Breast epithelium (tissue), 4 donors: ENCODE data around the gene NANOS2. TPM values are rescaled to one million over a fixed set of nuclear protein-coding genes. Genes with fewer than 3 reads are reported as not detected.
A peak's percentile ranks its signal among the peaks of the same experiment; 100 is the strongest.

Source experiments
- DNase-seq, 2 donors: peaks; one replicate each; pipeline ENCODE4 v3.0.0-alpha.2; 2019; ENCODE audit warnings: low spot score in 2 of 2
- H3K27ac ChIP-seq, 2 donors: fragments of 200-600 bp; sonication (generic) in 1 of 2; one replicate each; pipeline ENCODE4 v1.5.1; 2016 to 2019; ENCODE audit warnings: mild to moderate bottlenecking in 1 of 2
- H3K27me3 ChIP-seq, 2 donors: fragments of 200-600 bp; sonication (generic) in 1 of 2; one replicate each; pipeline versions ENCODE4 v1.5.1 to v1.6.0; 2017 to 2019; ENCODE audit warnings: control low read depth in 1 of 2, mild to moderate bottlenecking in 1 of 2
- H3K36me3 ChIP-seq: fragments of 200-600 bp; one replicate; pipeline ENCODE4 v1.5.1; 2019
- H3K4me1 ChIP-seq, 2 donors: fragments of 200-600 bp; sonication (generic); one replicate each; pipeline ENCODE4 v1.5.1; 2016 to 2019; ENCODE audit warnings: control low read depth in 1 of 2
- H3K4me3 ChIP-seq, 3 donors: fragments of 200-600 bp; sonication (generic); 1 replicate in 2 of 3; 2 replicates in 1 of 3; pipeline ENCODE4 v1.5.1; 2016 to 2019; ENCODE audit warnings: mild to moderate bottlenecking in 3 of 3, moderate library complexity in 2 of 3
- H3K9me3 ChIP-seq, 2 donors: fragments of 200-600 bp; sonication (generic) in 1 of 2; one replicate each; pipeline ENCODE4 v1.5.1; 2016 to 2019; ENCODE audit warnings: control low read depth in 1 of 2
- CTCF ChIP-seq, 3 donors: fragments of 450-650 bp; IDR thresholded peaks; one replicate each; pipeline ENCODE4 v1.5.1; 2016 to 2017; ENCODE audit warnings: antibody characterized with exemption in 3 of 3, mild to moderate bottlenecking in 3 of 3, moderate library complexity in 3 of 3
- POLR2A ChIP-seq: fragments of 450-650 bp; IDR thresholded peaks from one replicate; pipeline ENCODE4 v1.6.1; 2016; ENCODE audit warnings: antibody characterized with exemption, mild to moderate bottlenecking, moderate library complexity
- POLR2AphosphoS5 ChIP-seq, 3 donors: sonication (generic); formaldehyde crosslinking; IDR thresholded peaks; one replicate each; pipeline ENCODE4 v1.6.1; 2017; ENCODE audit warnings: antibody characterized with exemption in 3 of 3
- intact Hi-C: fragments of 100-400 bp; cut with DNase I; formaldehyde crosslinking; loops from one replicate; pipeline ENCODE4 v1.15.1; 2023; ENCODE audit warnings: low total_unique reads
- total RNA-seq, 3 donors: library from RNA; depleted of rRNA; stranded (reverse); fragments of >200 nt; gene quantifications; one replicate each; pipeline ENCODE4 v1.1.0, GENCODE V29; 2016

The NANOS2 gene
- total RNA-seq, 3 donors from 2014 or later: not detected

GRCh38 chr19:45865269-45865948 lies 49.2 kb downstream of the NANOS2 start:
- intact Hi-C loops: no loop called here
- Histone ChIP-seq H3K9me3 (no peaks in the 10 kb centered on the region), H3K36me3 (no peaks in the 10 kb centered on the region), H3K27me3 (peaks cover 0 to 6% of the 10 kb centered on the region in 2 donors), H3K4me1 (no peaks in the 10 kb centered on the region), H3K27ac (no peak overlapping the region), H3K4me3 (no peak overlapping the region)
- TF ChIP-seq POLR2A (no peak), POLR2AphosphoS5 (IDR thresholded peaks at IDR 0.05) (no peak), CTCF (IDR thresholded peaks at IDR 0.05) (no peak)
- no peak for DNase-seq

- no peak overlapping the region for H3K27ac ChIP-seq
- H3K27me3 ChIP-seq: peaks cover 0 to 6% of the 10 kb centered on the region in 2 donors
- DNase-seq: no peak
- peak overlapping the region in 2 of 3 donors; percentile 87 to 94 for H3K4me3 ChIP-seq
- no peak for TF ChIP-seq POLR2AphosphoS5 (IDR thresholded peaks at IDR 0.05)
- TF ChIP-seq POLR2A: no peak
- no peak for TF ChIP-seq CTCF (IDR thresholded peaks at IDR 0.05)
- intact Hi-C loops: loop anchor here (5.0 kb wide), 1 partner anchor 1248 kb away; the partner anchor contains the start of gene ZC3H4
- no peaks in the 10 kb centered on the region for H3K9me3 ChIP-seq
- no peaks in the 10 kb centered on the region for H3K4me1 ChIP-seq
- H3K36me3 ChIP-seq: no peaks in the 10 kb centered on the region
Observed at GRCh38 chr19:45864629-45865082, 49.9 kb downstream of the NANOS2 start.

GRCh38 chr19:45863840-45864628 lies 50.5 kb downstream of the NANOS2 start, which contains the start of gene FOXA3:
FOXA3 (plus strand) TSS chr19:45864326; CDS start chr19:45864457, 131 bp downstream.
- peak within 1 kb of the TSS; percentile 67 to 94 (median 87) for H3K4me3 ChIP-seq
- DNase-seq: no peak
- H3K4me1 ChIP-seq: no peaks in the 10 kb centered on the region
- no peaks in the 10 kb centered on the region for H3K36me3 ChIP-seq
- peaks cover 0 to 6% of the 10 kb centered on the region in 2 donors for H3K27me3 ChIP-seq
- peak within 1 kb of the TSS in 1 of 2 donors; percentile 88 for H3K27ac ChIP-seq
- H3K9me3 ChIP-seq: no peaks in the 10 kb centered on the region
- intact Hi-C loops: loop anchor here (5.0 kb wide), 1 partner anchor 1248 kb away; the partner anchor contains the start of gene ZC3H4
- no peak for TF ChIP-seq POLR2A
- TF ChIP-seq CTCF (IDR thresholded peaks at IDR 0.05): peak; percentile 25 to 47 (median 31)

GRCh38 chr19:45863335-45863839 lies 51.2 kb downstream of the NANOS2 start:
- Histone ChIP-seq H3K36me3 (no peaks in the 10 kb centered on the region), H3K27me3 (peaks cover 0 to 6% of the 10 kb centered on the region in 2 donors), H3K9me3 (no peaks in the 10 kb centered on the region), H3K27ac (peak overlapping the region in 1 of 2 donors; percentile 88), H3K4me3 (peak overlapping the region; percentile 67 to 94 (median 87)), H3K4me1 (no peaks in the 10 kb centered on the region)
- TF ChIP-seq POLR2AphosphoS5 (IDR thresholded peaks at IDR 0.05) (peak in 1 of 3 donors; percentile 3), CTCF (IDR thresholded peaks at IDR 0.05) (no peak)
- no peak for DNase-seq
- intact Hi-C loops: loop anchor here (5.0 kb wide), 1 partner anchor 1249 kb away; the partner anchor contains the start of gene ZC3H4

Other genes starting within 250 kb of the NANOS2 start
- 1 to 10 TPM in 2 of 3 donors, under 1 TPM in 1; 0.16 to 4.9 (median 4.8) TPM for gene GIPR, start 246.6 kb downstream of the NANOS2 start, total RNA-seq
- gene SNRPD2, start 222.8 kb downstream of the NANOS2 start, total RNA-seq: 100 to 1,000 TPM; 175 to 238 (median 191) TPM
- 1 to 10 TPM; 6.1 to 9.4 (median 7.2) TPM for gene QPCTL, start 222.1 kb downstream of the NANOS2 start, total RNA-seq
- gene FBXO46, start 183.9 kb downstream of the NANOS2 start, total RNA-seq: 10 to 100 TPM in 2 of 3 donors, 1 to 10 TPM in 1; 8.0 to 15.1 (median 13.8) TPM
- gene MEIOSIN, start 181.3 kb downstream of the NANOS2 start, total RNA-seq: not detected
- gene SIX5, start 145.5 kb downstream of the NANOS2 start, total RNA-seq: 10 to 100 TPM in 2 of 3 donors, 1 to 10 TPM in 1; 8.6 to 11.8 (median 11.8) TPM
- 10 to 100 TPM; 16.0 to 25.6 (median 24.5) TPM for gene DMPK, start 132.3 kb downstream of the NANOS2 start, total RNA-seq
- gene DMWD, start 121.9 kb downstream of the NANOS2 start, total RNA-seq: 10 to 100 TPM; 24.2 to 31.1 (median 29.3) TPM
- under 1 TPM in 1 of 3 donors, not detected in 2; 0.15 TPM for gene RSPH6A, start 99.5 kb downstream of the NANOS2 start, total RNA-seq
- 10 to 100 TPM; 24.3 to 50.8 (median 31.3) TPM for gene SYMPK, start 51.6 kb downstream of the NANOS2 start, total RNA-seq
- under 1 TPM in 1 of 3 donors, not detected in 2; 0.33 TPM for gene FOXA3, start 50.5 kb downstream of the NANOS2 start, total RNA-seq
- gene IRF2BP1, start 28.6 kb downstream of the NANOS2 start, total RNA-seq: 10 to 100 TPM; 16.5 to 26.5 (median 19.7) TPM
- gene MYPOP, start 12.2 kb downstream of the NANOS2 start, total RNA-seq: 1 to 10 TPM; 2.0 to 5.9 (median 2.4) TPM
- gene NOVA2, start 59.1 kb upstream of the NANOS2 start, total RNA-seq: 1 to 10 TPM in 2 of 3 donors, under 1 TPM in 1; 0.59 to 3.6 (median 1.1) TPM
- 1 to 10 TPM; 7.0 to 8.8 (median 8.3) TPM for gene CCDC61, start 80.7 kb upstream of the NANOS2 start, total RNA-seq
- gene PGLYRP1, start 108.3 kb upstream of the NANOS2 start, total RNA-seq: not detected
- not detected for gene IGFL4, start 126.2 kb upstream of the NANOS2 start, total RNA-seq
- not detected for gene IGFL3, start 209.9 kb upstream of the NANOS2 start, total RNA-seq
- not detected for gene IGFL2, start 233.5 kb upstream of the NANOS2 start, total RNA-seq